Neural cell (in vitro differentiated cells): Measurements from ENCODE around the gene OBI1.

Experiments used
- EP300 ChIP-seq: fragments of 450-650 bp; conservative IDR thresholded peaks from 2 replicates; pipeline ENCODE4 v1.6.1; 2014; ENCODE audit warnings: antibody characterized with exemption, mild to moderate bottlenecking, moderate library complexity; ENCODE audit not compliant: poor library complexity, severe bottlenecking
- TAF1 ChIP-seq: IDR thresholded peaks from 2 replicates; pipeline ENCODE4 v1.6.1; 2012; ENCODE audit warnings: low read depth
- TF ChIP-seq, protein P1 (sequence below): fragments of 450-650 bp; IDR thresholded peaks from 2 replicates; pipeline ENCODE4 v1.5.1; 2014; ENCODE audit warnings: antibody characterized with exemption, mild to moderate bottlenecking, moderate library complexity; ENCODE audit not compliant: poor library complexity, severe bottlenecking
- TF ChIP-seq, protein P2 (sequence below): IDR thresholded peaks from 2 replicates; pipeline ENCODE4 v1.6.1; 2012; ENCODE audit warnings: borderline replicate concordance

- TF ChIP-seq, protein P1, sequence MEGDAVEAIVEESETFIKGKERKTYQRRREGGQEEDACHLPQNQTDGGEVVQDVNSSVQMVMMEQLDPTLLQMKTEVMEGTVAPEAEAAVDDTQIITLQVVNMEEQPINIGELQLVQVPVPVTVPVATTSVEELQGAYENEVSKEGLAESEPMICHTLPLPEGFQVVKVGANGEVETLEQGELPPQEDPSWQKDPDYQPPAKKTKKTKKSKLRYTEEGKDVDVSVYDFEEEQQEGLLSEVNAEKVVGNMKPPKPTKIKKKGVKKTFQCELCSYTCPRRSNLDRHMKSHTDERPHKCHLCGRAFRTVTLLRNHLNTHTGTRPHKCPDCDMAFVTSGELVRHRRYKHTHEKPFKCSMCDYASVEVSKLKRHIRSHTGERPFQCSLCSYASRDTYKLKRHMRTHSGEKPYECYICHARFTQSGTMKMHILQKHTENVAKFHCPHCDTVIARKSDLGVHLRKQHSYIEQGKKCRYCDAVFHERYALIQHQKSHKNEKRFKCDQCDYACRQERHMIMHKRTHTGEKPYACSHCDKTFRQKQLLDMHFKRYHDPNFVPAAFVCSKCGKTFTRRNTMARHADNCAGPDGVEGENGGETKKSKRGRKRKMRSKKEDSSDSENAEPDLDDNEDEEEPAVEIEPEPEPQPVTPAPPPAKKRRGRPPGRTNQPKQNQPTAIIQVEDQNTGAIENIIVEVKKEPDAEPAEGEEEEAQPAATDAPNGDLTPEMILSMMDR, result no peak
- TF ChIP-seq, protein P2, sequence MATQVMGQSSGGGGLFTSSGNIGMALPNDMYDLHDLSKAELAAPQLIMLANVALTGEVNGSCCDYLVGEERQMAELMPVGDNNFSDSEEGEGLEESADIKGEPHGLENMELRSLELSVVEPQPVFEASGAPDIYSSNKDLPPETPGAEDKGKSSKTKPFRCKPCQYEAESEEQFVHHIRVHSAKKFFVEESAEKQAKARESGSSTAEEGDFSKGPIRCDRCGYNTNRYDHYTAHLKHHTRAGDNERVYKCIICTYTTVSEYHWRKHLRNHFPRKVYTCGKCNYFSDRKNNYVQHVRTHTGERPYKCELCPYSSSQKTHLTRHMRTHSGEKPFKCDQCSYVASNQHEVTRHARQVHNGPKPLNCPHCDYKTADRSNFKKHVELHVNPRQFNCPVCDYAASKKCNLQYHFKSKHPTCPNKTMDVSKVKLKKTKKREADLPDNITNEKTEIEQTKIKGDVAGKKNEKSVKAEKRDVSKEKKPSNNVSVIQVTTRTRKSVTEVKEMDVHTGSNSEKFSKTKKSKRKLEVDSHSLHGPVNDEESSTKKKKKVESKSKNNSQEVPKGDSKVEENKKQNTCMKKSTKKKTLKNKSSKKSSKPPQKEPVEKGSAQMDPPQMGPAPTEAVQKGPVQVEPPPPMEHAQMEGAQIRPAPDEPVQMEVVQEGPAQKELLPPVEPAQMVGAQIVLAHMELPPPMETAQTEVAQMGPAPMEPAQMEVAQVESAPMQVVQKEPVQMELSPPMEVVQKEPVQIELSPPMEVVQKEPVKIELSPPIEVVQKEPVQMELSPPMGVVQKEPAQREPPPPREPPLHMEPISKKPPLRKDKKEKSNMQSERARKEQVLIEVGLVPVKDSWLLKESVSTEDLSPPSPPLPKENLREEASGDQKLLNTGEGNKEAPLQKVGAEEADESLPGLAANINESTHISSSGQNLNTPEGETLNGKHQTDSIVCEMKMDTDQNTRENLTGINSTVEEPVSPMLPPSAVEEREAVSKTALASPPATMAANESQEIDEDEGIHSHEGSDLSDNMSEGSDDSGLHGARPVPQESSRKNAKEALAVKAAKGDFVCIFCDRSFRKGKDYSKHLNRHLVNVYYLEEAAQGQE, result no peak
- TF ChIP-seq EP300, result no peak
- no peak for TF ChIP-seq TAF1
Observed at GRCh38 chr13:78701383-78701782, 42.4 kb upstream of the OBI1 start.
